Caco-2 (cell line): ENCODE data around the gene BCL2. TPM values are rescaled to one million over a fixed set of nuclear protein-coding genes. Genes with fewer than 3 reads are reported as not detected.

Experiments
- BruUV-seq: library from RNA; stranded (reverse); fragments of 400-500 nt; replicated peaks from 2 replicates; lab custom pipeline; 2021; lab: Mats Ljungman, UMichigan
- CTCF ChIA-PET: fragments of 300-600 bp; sonication (Branson Sonifier 250); formaldehyde crosslinking; loops from one replicate; lab custom pipeline; 2022; ENCODE audit warnings: antibody characterized with exemption; lab: Charles Lee
- POLR2A ChIA-PET: fragments of 300-600 bp; sonication (Branson Sonifier 250); formaldehyde crosslinking; loops from one replicate; lab custom pipeline; 2022; ENCODE audit warnings: antibody characterized with exemption; lab: Charles Lee
- DNase-seq, 2 experiments: peaks; one replicate each; pipeline versions ENCODE4 v3.0.0 to v3.0.0-alpha.2; 2020 to 2022
- H3K27me3 ChIP-seq: replicated peaks from 2 replicates; pipeline ENCODE4 v1.6.0; 2011; ENCODE audit warnings: low read length; ENCODE audit not compliant: control insufficient read depth, insufficient read depth
- H3K36me3 ChIP-seq: 2 replicates; pipeline ENCODE4 v1.5.1; 2011; ENCODE audit warnings: low read length; ENCODE audit not compliant: control insufficient read depth, insufficient read depth
- H3K4me1 ChIP-seq: fragments of 250-450 bp; sonication (Bioruptor Pico); 2 replicates; pipeline ENCODE4 v1.5.1; 2020; ENCODE audit warnings: mild to moderate bottlenecking
- H3K4me3 ChIP-seq: 2 replicates; pipeline ENCODE4 v1.5.1; 2011; ENCODE audit warnings: low read depth, mild to moderate bottlenecking, control low read depth, low read length
- H3K9me3 ChIP-seq: fragments of 250-450 bp; sonication (Bioruptor Pico); 2 replicates; pipeline ENCODE4 v1.5.1; 2020; ENCODE audit warnings: mild to moderate bottlenecking, moderate library complexity
- H3K27ac Mint-ChIP-seq: one replicate; pipeline ENCODE4 v1.8.0; 2022; ENCODE audit warnings: mixed read lengths; ENCODE audit not compliant: unreplicated experiment
- H3K27me3 Mint-ChIP-seq: one replicate; pipeline ENCODE4 v1.8.0; 2022; ENCODE audit warnings: mixed read lengths; ENCODE audit not compliant: insufficient read depth, unreplicated experiment
- H3K36me3 Mint-ChIP-seq: one replicate; pipeline ENCODE4 v1.8.0; 2022; ENCODE audit warnings: mild to moderate bottlenecking, mixed read lengths; ENCODE audit not compliant: insufficient read depth, unreplicated experiment
- H3K4me1 Mint-ChIP-seq: one replicate; pipeline ENCODE4 v1.8.0; 2022; ENCODE audit warnings: low read depth, mixed read lengths; ENCODE audit not compliant: unreplicated experiment
- H3K4me3 Mint-ChIP-seq: one replicate; pipeline ENCODE4 v1.8.0; 2022; ENCODE audit warnings: mild to moderate bottlenecking, moderate library complexity, mixed read lengths; ENCODE audit not compliant: unreplicated experiment
- H3K9me3 Mint-ChIP-seq: one replicate; pipeline ENCODE4 v1.8.0; 2022; ENCODE audit warnings: mixed read lengths; ENCODE audit not compliant: unreplicated experiment
- intact Hi-C: fragments of 100-400 bp; cut with micrococcal nuclease; formaldehyde crosslinking; loops from one replicate; pipeline ENCODE4 v1.10.0; 2022; ENCODE audit not compliant: unreplicated experiment
- total RNA-seq: library from RNA; stranded (reverse); gene quantifications from 2 replicates; pipeline ENCODE4 v1.2.3, GENCODE V29; 2022
- TF ChIP-seq, protein P1 (sequence below), 2 experiments: fragments of 200-600 bp in 1 of 2; IDR thresholded peaks; 1 replicate in 1 of 2; 2 replicates in 1 of 2; pipeline versions ENCODE4 v1.5.1 to v1.8.0; 2011 to 2022; ENCODE audit warnings: antibody characterized with exemption in 1 of 2, control low read depth in 1 of 2, inconsistent platforms in 1 of 2, low read depth in 1 of 2, low read length in 1 of 2, mild to moderate bottlenecking in 1 of 2, moderate library complexity in 1 of 2; ENCODE audit not compliant: insufficient read depth in 1 of 2, severe bottlenecking in 1 of 2, unreplicated experiment in 1 of 2

BCL2 gene
- total RNA-seq, 1 experiment from 2014 or later = 6.5 TPM

DNA sequence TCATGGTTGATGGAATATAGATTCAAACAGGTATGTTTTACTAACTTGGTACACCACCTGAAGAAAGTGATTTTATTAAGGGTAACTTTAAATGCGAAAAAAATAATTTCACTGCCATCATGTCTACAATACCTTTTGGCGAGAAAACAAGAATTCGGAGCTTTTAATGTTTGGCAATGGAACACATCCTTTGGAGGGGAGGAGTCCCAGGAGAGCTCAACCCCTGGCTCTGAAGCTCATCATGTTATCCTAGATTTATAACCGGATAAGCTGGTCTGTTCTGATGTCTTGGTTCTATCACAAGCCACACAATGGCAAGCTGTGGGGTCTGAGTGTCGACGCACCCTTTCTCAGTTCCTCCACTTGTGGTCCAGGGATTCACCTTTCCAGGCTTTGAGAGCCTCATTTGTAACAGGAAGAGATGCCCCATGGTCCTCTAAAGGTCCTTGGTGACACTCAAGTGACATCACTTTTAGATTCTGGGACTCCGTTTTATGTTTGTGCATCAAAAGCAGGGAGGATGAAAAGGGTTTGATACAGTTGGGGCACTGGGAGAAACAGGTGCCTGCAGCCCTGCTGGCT lies 172.7 kb downstream of the BCL2 start:
- H3K36me3 Mint-ChIP-seq = no peaks in the 10 kb centered on the region
- Histone ChIP-seq H3K36me3 (no peaks in the 10 kb centered on the region), H3K4me3 (no peak overlapping the region), H3K9me3 (no peaks in the 10 kb centered on the region), H3K27me3 (no peaks in the 10 kb centered on the region), H3K4me1 (no peaks in the 10 kb centered on the region)
- CTCF ChIA-PET = no interaction called here
- TF ChIP-seq, protein P1, sequence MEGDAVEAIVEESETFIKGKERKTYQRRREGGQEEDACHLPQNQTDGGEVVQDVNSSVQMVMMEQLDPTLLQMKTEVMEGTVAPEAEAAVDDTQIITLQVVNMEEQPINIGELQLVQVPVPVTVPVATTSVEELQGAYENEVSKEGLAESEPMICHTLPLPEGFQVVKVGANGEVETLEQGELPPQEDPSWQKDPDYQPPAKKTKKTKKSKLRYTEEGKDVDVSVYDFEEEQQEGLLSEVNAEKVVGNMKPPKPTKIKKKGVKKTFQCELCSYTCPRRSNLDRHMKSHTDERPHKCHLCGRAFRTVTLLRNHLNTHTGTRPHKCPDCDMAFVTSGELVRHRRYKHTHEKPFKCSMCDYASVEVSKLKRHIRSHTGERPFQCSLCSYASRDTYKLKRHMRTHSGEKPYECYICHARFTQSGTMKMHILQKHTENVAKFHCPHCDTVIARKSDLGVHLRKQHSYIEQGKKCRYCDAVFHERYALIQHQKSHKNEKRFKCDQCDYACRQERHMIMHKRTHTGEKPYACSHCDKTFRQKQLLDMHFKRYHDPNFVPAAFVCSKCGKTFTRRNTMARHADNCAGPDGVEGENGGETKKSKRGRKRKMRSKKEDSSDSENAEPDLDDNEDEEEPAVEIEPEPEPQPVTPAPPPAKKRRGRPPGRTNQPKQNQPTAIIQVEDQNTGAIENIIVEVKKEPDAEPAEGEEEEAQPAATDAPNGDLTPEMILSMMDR (IDR thresholded peaks at IDR 0.05; ENCODE audit: insufficient read depth in 1 of 2, low read depth in 1 of 2, low read length in 1 of 2, severe bottlenecking in 1 of 2, unreplicated experiment in 1 of 2) = no peak
- no peak overlapping the region for H3K4me3 Mint-ChIP-seq
- no peak overlapping the region for H3K27ac Mint-ChIP-seq
- BruUV-seq = no TSS peak
- no peaks in the 10 kb centered on the region for H3K9me3 Mint-ChIP-seq
- POLR2A ChIA-PET = no interaction called here
- intact Hi-C loops = no loop called here
- H3K27me3 Mint-ChIP-seq = no peaks in the 10 kb centered on the region
- no peak for DNase-seq
- peaks cover 6% of the 10 kb centered on the region for H3K4me1 Mint-ChIP-seq

DNA sequence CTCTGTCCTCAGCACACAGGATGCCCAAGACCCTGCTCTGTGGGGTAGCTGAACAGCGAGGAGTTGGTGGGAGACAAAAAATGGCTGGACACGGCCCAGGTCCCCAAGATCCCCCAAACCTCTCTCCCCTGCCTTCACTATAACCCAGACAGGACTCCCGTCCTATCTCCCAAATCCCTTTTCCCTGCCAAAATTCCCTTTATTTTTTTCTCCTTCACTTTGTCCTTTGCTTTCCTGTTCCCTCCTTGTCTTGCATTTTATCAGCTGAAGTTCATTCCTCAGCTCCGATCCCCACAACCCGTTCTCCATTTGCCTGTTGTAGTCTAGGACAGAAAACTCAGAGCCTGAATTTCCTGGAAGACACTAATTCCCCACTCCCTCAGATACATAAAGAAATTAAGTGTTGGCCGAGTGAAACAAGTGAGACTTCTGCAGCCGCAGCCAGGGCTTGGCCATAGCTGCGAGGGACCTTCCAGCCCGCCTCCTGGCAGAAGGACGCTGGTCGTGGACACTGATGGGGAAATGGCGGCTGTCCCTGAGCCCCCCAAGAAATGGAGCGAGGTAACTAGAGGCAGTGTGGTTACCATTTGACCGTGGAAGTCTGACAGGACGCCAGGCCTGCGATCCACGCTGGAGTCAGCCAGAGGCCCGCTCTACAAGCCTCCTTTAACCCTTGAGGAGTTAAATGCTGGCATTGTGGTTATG lies 173.6 kb downstream of the BCL2 start:
- DNase-seq = no peak
- Histone ChIP-seq H3K4me3 (no peak overlapping the region), H3K36me3 (no peaks in the 10 kb centered on the region), H3K27me3 (no peaks in the 10 kb centered on the region), H3K4me1 (no peaks in the 10 kb centered on the region), H3K9me3 (no peaks in the 10 kb centered on the region)
- Mint-ChIP-seq H3K4me3 (no peak overlapping the region), H3K27ac (no peak overlapping the region), H3K9me3 (no peaks in the 10 kb centered on the region), H3K27me3 (no peaks in the 10 kb centered on the region), H3K36me3 (no peaks in the 10 kb centered on the region), H3K4me1 (peaks cover 6% of the 10 kb centered on the region)
- BruUV-seq = no TSS peak
- POLR2A ChIA-PET = no interaction called here
- TF ChIP-seq, protein P1 (IDR thresholded peaks at IDR 0.05; ENCODE audit: insufficient read depth in 1 of 2, low read depth in 1 of 2, low read length in 1 of 2, severe bottlenecking in 1 of 2, unreplicated experiment in 1 of 2) = no peak
- CTCF ChIA-PET = no interaction called here
- intact Hi-C loops = no loop called here

DNA sequence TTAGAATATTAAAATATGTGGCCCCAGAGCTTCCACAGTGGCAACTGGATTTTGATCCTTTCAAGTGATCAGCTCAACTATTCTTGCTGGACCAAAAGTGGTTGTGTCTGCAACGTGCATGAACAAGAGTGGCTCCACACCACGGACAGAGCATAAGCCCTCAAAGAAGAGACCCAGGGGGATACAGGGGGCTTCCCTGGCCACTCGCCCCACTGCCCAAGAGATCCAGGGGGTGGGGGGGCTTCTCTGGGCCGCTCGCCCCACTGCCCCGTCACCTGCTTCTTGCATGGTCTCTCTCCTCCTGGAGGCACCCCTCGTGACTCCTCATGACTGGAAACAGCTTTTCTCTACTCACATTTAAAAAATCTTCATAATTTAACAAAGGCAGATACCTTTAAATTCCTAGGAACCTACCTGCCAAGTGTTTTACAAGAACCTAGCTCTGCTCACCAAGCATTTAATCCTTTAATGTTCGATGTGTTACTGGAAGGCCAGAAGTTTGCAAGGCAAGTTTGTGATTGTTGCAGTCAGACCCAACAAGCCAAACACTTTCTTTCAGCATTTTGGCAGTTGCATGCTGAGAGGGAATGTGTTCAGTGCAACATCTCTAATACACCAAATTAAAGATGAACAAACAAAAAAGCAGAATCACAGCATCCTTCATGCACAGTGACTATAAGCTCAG lies 174.3 kb downstream of the BCL2 start:
- peaks cover 6% of the 10 kb centered on the region for H3K4me1 Mint-ChIP-seq
- Histone ChIP-seq H3K4me3 (no peak overlapping the region), H3K9me3 (no peaks in the 10 kb centered on the region), H3K36me3 (no peaks in the 10 kb centered on the region), H3K4me1 (no peaks in the 10 kb centered on the region), H3K27me3 (no peaks in the 10 kb centered on the region)
- no peaks in the 10 kb centered on the region for H3K27me3 Mint-ChIP-seq
- no TSS peak for BruUV-seq
- no peak overlapping the region for H3K4me3 Mint-ChIP-seq
- ChIA-PET CTCF (no interaction called here), POLR2A (no interaction called here)
- intact Hi-C loops = no loop called here
- TF ChIP-seq, protein P1 (IDR thresholded peaks at IDR 0.05; ENCODE audit: insufficient read depth in 1 of 2, low read depth in 1 of 2, low read length in 1 of 2, severe bottlenecking in 1 of 2, unreplicated experiment in 1 of 2) = no peak
- no peaks in the 10 kb centered on the region for H3K36me3 Mint-ChIP-seq
- DNase-seq = no peak
- no peaks in the 10 kb centered on the region for H3K9me3 Mint-ChIP-seq
- no peak overlapping the region for H3K27ac Mint-ChIP-seq
